Astrocyte of the hippocampus (primary cell): ENCODE measurements around the gene NR2F6.
A peak's percentile ranks its signal among the peaks of the same experiment; 100 is the strongest.

Experiments
- DNase-seq: peaks from one replicate; pipeline ENCODE4 v3.0.0; 2011; ENCODE audit warnings: low read depth, low spot score

Gene NR2F6

DNA sequence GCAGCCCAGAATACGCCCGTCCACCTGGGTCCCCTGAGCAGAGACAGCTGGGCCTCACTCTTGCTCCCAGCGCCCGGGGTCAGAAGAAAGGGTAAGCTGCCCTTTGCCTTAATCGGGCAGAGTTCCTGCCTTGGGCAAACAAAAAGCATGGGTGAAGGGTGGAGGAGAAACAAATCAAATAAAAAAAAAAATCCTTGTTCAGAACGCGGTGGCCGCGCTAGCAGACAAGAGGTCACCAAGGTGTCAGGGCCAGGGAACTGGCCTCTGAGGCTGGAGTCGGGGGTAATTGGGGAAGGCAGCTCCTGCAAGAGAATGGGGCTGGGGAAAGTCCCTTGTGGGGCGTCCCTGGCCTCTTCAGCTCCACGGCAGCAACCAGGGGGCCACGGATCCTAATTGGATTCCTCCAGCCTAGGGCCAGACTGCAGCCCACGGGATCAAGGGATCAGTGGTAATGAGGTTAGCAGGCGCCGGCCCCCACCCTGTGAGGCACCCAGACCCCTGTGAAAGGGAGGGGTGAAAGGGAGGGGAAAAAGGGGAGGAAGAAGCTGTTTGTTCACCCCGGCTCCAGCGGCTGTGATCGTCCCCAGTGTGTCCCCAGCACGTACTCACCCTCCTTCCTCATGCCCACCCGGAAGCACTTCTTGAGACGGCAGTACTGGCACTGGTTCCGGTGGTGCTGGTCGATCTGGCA lies 5.5 kb downstream of the NR2F6 start:
- DNase-seq = no peak

DNA sequence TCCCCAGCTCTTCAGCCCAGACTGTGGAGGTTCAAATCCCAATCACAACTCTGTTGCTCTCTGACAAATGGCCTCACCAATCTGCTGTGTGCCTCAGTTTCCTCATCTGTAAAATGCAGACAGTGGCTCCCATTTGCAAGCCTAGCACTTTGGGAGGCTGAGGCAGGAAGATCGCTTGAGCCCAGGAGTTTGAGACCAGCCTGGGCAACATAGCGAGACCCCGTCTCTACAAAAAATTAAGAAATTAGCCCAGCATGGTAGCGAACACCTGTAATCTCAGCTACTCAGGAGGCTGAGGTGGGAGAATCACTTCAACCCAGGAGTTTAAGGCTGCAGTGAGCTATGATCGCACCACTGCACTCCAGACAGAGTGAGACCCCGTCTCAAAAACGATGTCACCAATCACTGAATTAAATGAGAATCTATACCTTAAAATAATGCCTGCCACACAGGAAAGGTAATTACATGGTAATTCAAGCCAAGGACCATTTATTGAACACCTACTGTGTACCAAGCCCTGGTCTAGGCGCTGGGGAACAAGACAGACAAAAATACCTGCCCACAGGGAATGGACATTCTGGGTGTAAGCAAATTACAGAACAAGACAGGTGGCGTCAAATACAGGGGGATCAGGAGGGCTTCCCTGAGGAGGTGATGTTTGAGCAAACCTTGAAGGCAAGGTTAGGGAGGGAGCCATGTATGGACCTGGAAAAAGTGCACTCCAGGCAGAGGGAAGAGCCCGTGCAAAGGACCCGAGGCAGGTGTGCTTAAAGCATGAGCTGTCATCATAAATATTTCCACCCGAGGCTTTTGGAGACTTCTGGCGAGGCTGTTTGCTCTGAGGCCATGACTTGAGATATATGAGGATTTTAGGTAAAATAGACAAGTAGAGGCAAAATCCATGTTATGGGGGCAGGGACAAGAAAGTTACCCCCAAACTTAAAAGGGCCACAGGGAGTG lies 7.7 kb downstream of the NR2F6 start:
- no peak for DNase-seq

DNA sequence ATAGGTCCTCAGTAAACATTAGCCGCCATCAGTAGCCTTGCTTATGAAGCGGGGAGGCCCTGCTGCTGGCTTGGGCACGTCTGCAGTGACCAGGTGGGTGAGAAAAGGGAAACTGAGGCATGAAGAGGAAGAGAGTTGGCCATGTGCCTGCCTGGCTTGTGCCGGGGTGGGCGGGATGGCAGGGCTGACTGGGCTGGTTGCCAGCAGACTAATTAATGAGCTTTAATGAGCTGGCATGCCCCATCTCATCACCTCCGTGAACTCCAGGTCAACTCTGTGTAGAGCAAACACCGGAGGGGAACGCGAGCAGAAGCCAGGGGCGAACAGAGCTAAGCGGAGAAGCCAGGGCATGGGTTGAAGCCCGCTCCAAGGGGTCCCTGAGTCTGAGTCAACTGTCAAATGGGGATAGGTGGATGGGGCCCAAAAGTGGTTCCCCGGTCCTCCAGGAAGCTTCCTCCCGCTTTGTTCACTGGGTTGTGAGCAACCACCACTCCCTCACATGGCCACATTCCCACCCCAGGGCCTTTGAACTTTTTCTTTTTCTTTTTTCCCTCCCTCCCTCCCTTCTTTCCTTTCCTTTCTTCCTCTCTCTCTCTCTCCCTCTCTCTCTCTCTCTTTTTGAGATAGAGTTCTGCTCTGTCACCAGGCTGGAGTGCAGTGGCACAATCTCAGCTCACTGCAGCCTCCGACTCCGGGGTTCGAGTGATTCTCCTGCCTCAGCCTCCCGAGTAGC lies 8.7 kb downstream of the NR2F6 start:
- DNase-seq = no peak

DNA sequence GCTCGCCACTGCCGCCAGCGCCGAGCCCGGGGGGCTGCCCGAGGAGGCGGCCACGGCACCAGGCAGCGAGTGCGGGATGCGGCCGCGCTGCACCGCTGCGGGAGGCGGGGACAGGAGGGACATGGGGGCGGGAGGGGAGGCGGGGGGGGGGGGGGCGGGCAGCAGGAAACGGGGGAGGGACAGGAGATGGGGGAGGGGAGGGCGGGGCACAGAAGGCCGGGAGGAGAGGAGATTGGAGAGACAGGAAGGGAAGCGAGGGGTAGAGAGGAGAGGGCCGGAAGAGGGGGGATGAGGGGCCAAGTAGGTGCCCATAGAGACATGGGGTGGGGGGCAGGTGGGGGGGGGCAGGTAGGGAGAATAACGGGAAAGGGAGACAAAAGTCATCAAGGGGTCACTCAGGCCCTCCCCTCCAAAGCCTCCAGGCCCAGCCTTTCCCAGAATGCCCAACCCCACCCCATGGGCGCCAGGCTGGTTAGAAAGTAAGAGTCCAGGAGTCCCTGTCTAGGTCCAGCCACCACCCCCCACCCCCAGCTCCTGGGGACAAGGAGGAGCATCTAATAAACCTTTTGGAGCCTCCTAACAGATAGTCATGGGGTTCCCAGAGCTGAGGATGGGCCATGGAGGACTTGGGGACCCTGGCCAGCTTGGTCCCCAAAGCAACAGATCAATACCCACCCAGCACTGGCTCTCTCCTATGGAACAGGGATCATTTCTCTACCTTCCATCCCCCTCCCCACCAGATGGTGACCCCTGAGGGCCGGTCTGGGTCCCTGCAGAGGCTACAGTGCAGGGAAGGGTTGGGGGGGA lies 9.5 kb downstream of the NR2F6 start:
- DNase-seq = no peak

DNA sequence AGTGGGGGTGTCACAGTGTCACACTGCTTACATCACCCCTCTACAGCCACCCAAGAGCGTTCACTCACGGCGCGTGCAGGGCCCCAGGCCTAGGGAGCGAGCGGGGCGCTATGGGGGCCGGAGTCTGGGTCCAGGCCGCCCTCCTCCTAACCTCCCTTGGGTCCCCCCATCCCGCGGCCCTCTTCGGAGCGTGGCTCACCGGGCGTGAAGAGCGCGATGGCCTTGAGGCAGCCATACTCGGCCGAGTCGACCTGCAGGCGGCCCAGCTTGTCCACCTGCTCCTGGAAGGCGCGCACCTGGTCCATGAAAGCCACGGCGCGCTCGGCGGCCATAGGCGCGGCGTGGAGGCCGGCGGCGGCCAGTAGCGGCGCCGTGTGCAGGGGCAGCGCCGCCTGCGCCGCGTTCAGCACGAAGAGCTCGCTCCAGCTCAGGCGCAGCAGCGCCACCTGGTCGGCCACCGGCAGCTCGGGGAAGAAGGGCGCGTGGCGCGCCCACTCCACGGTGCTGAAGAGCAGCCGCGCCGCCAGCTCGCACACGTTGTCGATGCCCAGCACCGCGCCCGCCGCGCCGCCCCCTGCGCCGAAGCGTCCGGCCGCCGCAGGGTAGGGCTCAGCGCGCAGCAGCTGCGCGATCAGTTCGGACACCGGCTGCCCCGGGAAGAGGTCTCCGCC lies 10.3 kb downstream of the NR2F6 start:
- peak; percentile 91 for DNase-seq

DNA sequence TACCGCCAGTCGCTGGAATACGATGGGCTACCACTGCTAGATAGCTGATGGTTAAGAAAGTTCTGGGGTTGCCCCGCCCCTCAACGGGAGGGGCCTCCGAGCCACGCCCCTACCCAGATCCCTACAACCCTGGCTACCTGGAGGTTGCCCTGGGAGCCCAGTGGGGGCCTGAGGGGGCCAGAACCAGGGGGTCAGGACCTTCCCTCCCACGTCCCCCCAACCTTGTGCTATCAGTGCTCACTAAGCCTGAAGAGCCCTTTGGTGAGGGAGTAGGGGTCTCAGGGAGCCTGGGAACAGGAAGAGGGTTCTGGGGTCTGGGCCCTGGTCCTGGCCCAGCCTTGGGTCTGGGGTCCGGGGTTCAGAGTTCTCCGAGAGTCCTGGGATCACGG lies 10.8 kb downstream of the NR2F6 start:
- DNase-seq = peak; percentile 62

DNA sequence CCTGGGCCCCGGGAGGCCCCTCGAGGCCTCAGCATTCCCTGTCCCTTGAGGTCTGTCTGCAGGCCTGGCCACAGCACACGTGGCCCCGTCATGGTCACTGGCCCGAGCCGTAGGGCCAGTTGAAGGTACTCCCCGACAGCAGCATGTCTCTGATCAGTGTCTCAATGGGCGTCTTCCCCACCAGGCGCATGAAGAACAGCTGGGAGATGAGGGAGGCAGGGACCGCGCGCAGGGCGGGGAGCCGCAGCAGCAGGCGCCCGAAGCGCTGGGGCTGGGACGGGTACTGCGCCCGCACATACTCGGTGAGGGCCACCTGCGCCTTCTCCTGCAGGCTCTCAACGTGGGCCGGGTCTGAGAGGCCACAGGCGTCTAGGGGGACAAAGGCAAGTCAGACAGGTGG lies 13.5 kb downstream of the NR2F6 start:
- no peak for DNase-seq

DNA sequence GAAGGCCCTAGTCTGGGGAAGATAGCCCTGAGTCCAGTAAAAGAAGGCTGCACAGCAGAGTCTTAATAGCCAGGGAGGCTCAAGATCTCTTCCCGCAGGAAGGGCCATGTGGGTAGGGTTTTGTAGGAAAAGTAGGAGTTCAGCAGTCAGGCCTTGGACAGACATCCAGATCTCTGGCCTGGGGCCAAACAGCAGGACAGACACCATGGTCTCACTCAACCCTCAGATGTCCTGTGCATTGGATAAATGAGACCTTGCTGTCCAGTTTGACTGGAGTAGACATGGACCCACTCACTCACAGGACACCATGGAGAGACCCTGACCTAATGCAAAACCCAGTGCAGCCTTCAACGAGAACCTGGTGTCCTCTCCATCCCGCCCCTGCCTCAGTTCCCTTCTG lies 15.8 kb downstream of the NR2F6 start:
- DNase-seq = no peak

DNA sequence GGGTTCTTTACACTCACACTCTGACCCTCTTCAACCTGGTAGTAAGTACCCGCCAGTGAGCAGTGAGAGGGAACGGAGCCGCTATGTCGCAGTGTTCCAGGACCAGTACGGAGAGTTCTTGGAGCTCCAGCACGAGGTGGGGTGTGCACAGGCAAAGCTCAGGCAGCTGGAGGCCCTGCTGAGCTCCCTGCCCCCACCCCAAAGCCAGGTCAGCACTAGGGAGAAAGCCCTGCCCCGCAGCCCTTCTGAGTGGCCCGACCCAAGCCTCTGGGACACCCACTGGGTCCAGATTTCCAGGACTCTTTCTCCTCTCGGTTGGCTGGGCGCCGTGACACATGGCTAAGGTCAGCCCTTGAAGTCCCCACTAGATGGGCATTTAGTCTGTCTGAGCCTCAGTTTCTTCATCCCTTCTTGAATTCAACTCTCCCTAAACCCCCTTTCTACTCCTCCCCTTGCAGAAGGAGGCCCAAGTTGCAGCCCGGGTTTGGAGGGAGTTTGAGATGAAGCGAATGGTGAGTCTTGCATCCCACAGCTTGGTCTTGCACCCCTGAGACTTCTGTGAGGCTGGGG lies 17.8 kb downstream of the NR2F6 start:
- DNase-seq = no peak

DNA sequence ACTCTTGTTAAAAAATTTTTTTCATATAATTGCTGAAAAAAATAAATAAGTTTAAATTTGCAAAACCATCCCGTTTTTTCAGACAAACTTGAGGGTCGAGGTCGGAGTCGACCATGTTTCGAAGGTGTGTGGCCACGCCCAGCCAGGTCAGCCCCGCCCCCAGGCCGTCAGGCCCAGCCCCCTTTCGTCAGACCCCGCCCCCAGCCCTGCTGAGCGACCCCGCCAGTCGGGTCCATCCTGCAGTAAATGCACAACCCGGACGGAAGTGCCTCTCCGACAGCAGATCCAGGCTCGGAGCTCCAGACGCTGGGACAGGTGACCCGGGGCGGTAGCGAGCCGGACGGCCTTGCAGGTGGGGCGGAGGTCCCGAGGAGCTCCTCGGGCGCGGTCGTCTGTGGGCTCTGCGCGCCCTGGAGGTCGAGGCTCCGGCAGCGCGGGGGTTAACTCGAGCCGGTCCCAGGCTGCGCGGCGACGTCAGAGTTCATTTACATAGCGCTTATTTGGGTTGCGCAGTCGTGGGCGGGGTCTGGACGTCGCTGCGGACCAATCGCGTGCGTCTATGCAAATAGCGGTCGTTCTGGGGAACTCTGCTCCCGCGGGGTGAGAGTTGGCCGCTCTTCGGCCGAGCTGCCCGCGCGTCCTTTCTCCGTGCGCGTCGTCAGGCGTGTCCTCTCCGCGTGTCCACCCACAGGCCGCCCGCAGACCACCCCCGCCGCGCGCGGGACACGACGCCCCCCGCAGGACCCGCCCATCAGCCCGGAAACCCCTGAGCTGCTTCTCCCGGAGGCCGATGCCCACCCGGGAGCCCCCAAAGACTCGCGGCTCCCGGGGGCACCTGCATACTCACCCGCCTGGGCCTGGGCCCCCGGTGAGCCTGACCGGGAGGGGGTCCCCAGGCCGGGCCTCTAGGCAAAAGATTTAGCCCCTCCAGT lies 19.5 kb downstream of the NR2F6 start, which contains the start of gene OCEL1:
TSS of gene OCEL1 (plus strand) at position 225 of the 932 bp plus-strand sequence. CDS start at position 247, 22 bp downstream.
- DNase-seq = peak; percentile 99

DNA sequence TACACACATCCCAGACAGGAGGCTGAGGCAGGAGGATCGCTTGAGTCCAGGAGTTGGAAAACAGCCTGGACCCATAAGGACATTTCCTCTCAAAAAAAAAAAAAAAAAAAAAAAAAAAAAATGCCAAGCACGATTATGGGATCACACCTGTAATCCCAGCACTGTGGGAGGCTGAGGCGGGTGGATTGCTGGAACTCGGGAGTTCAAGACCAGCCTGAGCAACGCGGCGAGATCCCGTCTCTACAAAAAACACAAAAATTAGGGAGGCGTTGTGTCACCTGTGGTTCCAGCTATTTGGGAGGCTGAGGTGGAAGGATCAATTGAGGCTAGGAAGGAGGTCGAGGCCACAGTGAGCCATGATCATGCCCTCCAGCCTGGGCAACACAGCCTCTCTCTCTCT lies 20.7 kb downstream of the NR2F6 start:
- DNase-seq = no peak

DNA sequence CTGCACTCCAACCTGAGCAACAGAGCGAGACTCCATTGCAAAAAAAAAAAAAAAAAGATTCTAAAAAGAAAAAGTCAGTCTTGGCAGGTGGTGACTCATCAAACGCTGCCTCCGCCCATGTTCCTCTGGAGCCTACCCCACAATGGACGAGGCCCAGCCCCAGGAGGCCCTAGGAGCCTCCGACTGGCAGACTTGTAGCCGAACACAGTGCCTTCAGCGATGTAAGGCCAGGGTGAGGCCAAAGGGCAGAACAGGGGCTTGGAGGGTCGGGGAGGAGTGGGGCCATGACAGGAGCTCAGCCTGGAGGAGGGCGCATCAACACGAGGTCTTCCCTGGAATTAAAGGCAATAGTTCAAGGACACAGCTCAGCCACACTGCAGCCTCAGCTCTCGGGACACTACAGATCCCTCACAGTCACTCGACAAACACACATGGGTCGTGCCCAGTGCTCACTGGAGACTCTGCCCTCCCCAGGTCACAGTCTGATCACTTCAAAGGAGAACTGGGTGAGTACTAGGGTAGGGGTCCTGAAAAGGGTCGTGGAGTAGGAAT lies 25.4 kb downstream of the NR2F6 start:
- DNase-seq = peak; percentile 83

DNA sequence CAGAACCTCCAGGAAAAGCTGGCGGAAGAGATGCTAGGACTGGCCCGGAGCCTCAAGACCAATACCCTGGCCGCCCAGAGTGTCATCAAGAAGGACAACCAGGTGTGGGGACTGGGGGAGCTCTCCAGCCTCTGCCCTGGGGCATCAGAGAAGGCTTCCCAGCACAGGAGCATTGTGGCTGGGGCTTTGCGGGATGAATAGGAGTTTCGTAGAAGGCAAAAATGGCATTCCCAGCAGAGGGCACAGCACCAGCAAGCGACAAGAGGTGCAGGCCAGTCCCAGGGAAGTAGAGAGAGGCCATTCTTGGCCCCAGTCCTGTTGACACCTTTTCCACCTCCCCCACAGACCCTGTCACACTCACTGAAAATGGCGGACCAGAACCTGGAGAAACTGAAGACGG lies 26.4 kb downstream of the NR2F6 start:
- DNase-seq = no peak

DNA sequence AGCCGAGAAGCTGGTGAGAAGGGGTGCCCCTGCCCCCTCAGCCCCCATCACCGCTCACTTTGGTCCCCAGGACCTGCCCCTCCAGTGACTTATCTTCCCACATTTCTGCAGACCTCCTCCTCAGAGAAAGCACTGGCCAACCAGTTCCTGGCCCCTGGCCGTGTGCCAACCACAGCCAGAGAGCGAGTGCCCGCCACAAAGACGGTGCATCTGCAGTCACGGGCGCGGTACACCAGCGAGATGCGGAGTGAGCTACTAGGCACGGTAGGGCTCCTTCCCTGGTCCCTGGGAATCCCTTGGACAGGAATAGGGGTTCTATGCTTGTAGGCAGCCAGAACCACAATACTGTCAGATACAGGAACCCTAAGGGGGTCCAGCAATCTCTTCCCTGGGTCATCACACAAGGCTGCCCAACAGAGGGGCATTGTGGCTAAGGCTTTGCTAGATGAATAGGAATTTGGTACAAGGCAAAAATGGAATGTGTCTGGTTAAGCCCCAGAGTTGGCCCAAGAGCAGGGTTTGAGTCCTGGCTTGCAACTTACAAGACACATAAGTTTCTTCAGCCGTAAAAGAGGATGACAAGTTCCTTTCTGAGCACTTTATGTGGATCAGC lies 29.6 kb downstream of the NR2F6 start:
- no peak for DNase-seq

DNA sequence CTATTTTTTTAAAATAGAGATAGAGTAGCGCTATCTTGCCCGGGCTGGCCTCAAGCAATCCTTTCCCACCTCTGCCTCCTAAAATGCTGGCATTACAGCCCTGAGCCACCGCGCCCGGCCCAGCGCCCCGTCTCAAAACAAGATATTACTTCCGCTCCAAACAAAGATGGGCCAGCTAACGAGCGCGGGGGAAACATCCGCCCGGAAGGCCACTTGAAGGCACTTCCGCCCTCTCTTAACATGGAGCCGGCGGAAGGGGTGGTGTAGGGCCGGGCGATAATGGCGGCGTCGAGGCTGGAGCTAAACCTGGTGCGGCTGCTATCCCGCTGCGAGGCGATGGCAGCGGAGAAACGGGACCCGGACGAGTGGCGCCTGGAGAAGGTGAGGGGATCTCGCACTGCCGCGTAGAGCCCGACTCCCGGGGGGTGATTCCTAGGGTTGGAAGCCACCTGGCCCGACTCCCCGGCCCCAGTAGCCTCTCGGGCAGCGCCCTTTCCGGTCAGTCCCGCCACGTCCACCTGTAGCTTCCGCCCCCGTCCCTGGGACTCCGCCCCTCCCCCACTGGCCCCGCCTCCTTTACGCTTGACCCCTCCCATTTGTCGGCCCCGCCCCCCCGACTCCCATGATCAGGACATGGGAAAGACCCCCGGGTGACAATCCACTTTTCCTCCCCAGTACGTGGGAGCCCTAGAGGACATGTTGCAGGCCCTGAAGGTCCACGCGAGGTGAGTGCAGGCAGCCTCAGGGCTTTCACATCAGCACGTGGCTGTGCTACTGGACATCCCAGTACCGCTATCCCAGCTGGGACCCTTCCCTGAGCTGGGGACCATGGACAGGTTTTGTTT lies 30.4 kb downstream of the NR2F6 start, which contains the start of gene USE1:
TSS of gene USE1 (plus strand) at position 231 of the 845 bp plus-strand sequence. CDS start at position 280, 49 bp downstream.
- peak; percentile 95 for DNase-seq

DNA sequence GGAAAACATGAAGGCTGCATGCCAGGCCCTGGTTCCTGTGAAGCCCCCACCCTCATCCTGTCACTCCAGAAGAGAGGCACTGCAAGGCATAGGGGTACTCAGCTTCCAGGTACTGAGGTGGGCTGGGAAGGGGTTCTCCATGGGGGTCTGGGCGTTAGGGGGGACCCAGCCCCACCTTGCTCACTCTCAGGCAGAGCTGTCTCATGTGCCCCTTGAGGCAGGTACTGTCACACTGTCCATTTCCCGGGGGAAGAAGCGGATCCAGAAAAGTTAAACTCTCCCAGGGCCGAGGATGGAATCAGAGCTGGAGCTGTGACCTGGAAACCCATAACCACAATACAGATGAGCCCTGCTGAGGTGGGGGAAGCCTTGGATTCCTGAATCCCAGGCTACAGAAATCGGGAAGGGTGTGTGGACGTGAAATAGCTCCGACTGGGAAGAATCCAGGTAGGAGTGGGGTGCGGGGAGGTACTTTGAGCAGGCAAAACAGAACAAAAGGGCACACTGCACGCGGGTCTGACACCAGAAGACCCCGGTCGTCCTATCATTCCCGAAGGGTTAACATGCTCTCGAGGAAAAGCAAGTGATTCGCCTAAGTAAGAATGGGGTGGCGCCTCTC lies 31.1 kb downstream of the NR2F6 start:
- DNase-seq = peak; percentile 24

DNA sequence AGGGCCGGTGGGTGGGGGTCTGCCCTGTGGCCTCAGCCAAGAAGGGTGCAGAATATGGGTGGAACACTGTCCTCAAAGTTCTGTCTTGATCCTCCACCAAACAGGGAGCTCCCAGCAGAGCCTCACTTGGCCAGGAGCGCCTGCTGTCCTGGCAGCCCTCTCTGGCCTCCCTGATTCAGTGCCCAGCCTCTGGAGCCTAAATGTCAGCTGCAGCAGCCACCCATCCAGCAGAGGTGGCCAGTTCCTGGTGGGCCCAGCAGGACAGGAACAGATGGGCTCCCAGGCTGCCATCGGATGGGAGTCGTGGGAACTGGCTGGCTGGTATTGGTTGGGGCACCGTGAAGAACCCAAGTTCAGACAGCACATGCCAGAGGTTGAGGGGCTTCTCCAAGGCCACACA lies 32.4 kb downstream of the NR2F6 start:
- DNase-seq = no peak
